AG20443 (cell line): Measurements from ENCODE around the gene NEK11.
"Not testable (repeated sequence)": the region's sequence is repeated elsewhere in the genome, so short reads cannot be mapped to it uniquely, and the experiment has no call there.

ENCODE experiments used
- DNase-seq: peaks from one replicate; pipeline ENCODE4 v3.0.0; 2012; ENCODE audit warnings: low spot score, mixed read lengths

NEK11 gene

GRCh38 chr3:131042271-131042985 lies 15.8 kb downstream of the NEK11 start:
- not testable (repeated sequence) for DNase-seq

- no peak for DNase-seq
These were observed 20.9 kb downstream of the NEK11 start for GRCh38 chr3:131047582-131047981.

GRCh38 chr3:131048030-131048429 lies 21.4 kb downstream of the NEK11 start:
- DNase-seq, result no peak

GRCh38 chr3:131050001-131050400 lies 23.3 kb downstream of the NEK11 start:
- DNase-seq, result no peak

GRCh38 chr3:131053043-131053859 lies 26.6 kb downstream of the NEK11 start:
- DNase-seq, result no peak

- no peak for DNase-seq
These were observed 41.3 kb downstream of the NEK11 start for GRCh38 chr3:131067983-131068382.

GRCh38 chr3:131072099-131072559 lies 45.5 kb downstream of the NEK11 start:
- DNase-seq, result peak; percentile 44

GRCh38 chr3:131072845-131073244 lies 46.2 kb downstream of the NEK11 start:
- peak; percentile 67 for DNase-seq

GRCh38 chr3:131075632-131076328 lies 49.1 kb downstream of the NEK11 start:
- no peak for DNase-seq

- DNase-seq, result no peak
These were observed 51.2 kb downstream of the NEK11 start for GRCh38 chr3:131077904-131078303.

- no peak for DNase-seq
These were observed 52.4 kb downstream of the NEK11 start for GRCh38 chr3:131079086-131079485.

- no peak for DNase-seq
These were observed 54.5 kb downstream of the NEK11 start for GRCh38 chr3:131081224-131081623.

- DNase-seq, result no peak
These were observed 55.6 kb downstream of the NEK11 start for GRCh38 chr3:131082246-131082645.

GRCh38 chr3:131082871-131083863 lies 56.5 kb downstream of the NEK11 start:
- DNase-seq, result peak; percentile 25

- no peak for DNase-seq
These were observed 65.1 kb downstream of the NEK11 start for GRCh38 chr3:131091768-131092167.

- DNase-seq, result no peak
These were observed 81.2 kb downstream of the NEK11 start for GRCh38 chr3:131107637-131108433.

- DNase-seq, result no peak
These were observed 82.5 kb downstream of the NEK11 start for GRCh38 chr3:131109156-131109555.

- DNase-seq, result peak; percentile 44
These were observed 83.4 kb downstream of the NEK11 start for GRCh38 chr3:131110087-131110486.

GRCh38 chr3:131114256-131114655 lies 87.6 kb downstream of the NEK11 start:
- DNase-seq, result no peak

GRCh38 chr3:131125684-131126083 lies 99.0 kb downstream of the NEK11 start:
- DNase-seq, result no peak

GRCh38 chr3:131140891-131141290 lies 114.2 kb downstream of the NEK11 start:
- DNase-seq, result no peak
